ENCODE data around the gene PLA2G15. TPM values are rescaled to one million over a fixed set of nuclear protein-coding genes. Genes with fewer than 3 reads are reported as not detected.

PLA2G15 gene
- total RNA-seq, 2 experiments from 2014 or later = 6.0 to 7.0 TPM

GRCh38 chr16:68253721-68254120 lies 8.5 kb downstream of the PLA2G15 start:
- Mint-ChIP-seq H3K4me1 (peaks cover 7% of the 10 kb centered on the region), H3K36me3 (ENCODE audit: low read depth) (peaks cover 6% of the 10 kb centered on the region), H3K27ac (no peak overlapping the region), H3K9me3 (ENCODE audit: low read depth) (no peaks in the 10 kb centered on the region), H3K27me3 (no peaks in the 10 kb centered on the region), H3K4me3 (no peak overlapping the region)
- ChIA-PET CTCF (interaction anchor here (0.7 to 1.9 kb wide), 4 partner anchors 8 to 75 kb away, joined by 3 to 6 read pairs (median 4); partner anchors contain the start of gene SLC7A6), POLR2A (no interaction called here)
- intact Hi-C loops (cut with DNase I, micrococcal nuclease) = no loop called here
- ATAC-seq = no peak
- DNase-seq = no peak

- H3K4me3 Mint-ChIP-seq = no peak overlapping the region
- CTCF ChIA-PET = interaction anchor here (1.5 kb wide), 1 partner anchor 8 kb away, joined by 3 read pairs; the partner anchor contains the start of gene SLC7A6
- peaks cover 7% of the 10 kb centered on the region for H3K4me1 Mint-ChIP-seq
- ATAC-seq (no peak), DNase-seq (no peak)
- no peak overlapping the region for H3K27ac Mint-ChIP-seq
- H3K9me3 Mint-ChIP-seq (ENCODE audit: low read depth) = no peaks in the 10 kb centered on the region
- POLR2A ChIA-PET = no interaction called here
- intact Hi-C loops (cut with DNase I, micrococcal nuclease) = no loop called here
- H3K27me3 Mint-ChIP-seq = no peaks in the 10 kb centered on the region
- peaks cover 8% of the 10 kb centered on the region for H3K36me3 Mint-ChIP-seq (ENCODE audit: low read depth)
These were observed 10.5 kb downstream of the PLA2G15 start for GRCh38 chr16:68255712-68256111.

- H3K4me3 Mint-ChIP-seq = no peak overlapping the region
- H3K9me3 Mint-ChIP-seq (ENCODE audit: low read depth) = no peaks in the 10 kb centered on the region
- DNase-seq (peak; percentile 36), ATAC-seq (peak; percentile 50)
- H3K27ac Mint-ChIP-seq = no peak overlapping the region
- H3K4me1 Mint-ChIP-seq = peaks cover 11% of the 10 kb centered on the region
- no peaks in the 10 kb centered on the region for H3K27me3 Mint-ChIP-seq
- intact Hi-C loops (cut with DNase I, micrococcal nuclease) = no loop called here
- POLR2A ChIA-PET = interaction anchor here (0.5 kb wide), 1 partner anchor 18 kb away, joined by 3 read pairs; no protein-coding TSS in a partner anchor
- peaks cover 8% of the 10 kb centered on the region for H3K36me3 Mint-ChIP-seq (ENCODE audit: low read depth)
- CTCF ChIA-PET = interaction anchor here (0.9 to 22.1 kb wide), 3 partner anchors 19 to 69 kb away, joined by 3 to 517 read pairs (median 5); no protein-coding TSS in a partner anchor
These were observed 12.2 kb downstream of the PLA2G15 start for GRCh38 chr16:68257251-68257905.

- H3K27me3 Mint-ChIP-seq = no peaks in the 10 kb centered on the region
- no peaks in the 10 kb centered on the region for H3K9me3 Mint-ChIP-seq (ENCODE audit: low read depth)
- peaks cover 12% of the 10 kb centered on the region for H3K4me1 Mint-ChIP-seq
- peaks cover 8% of the 10 kb centered on the region for H3K36me3 Mint-ChIP-seq (ENCODE audit: low read depth)
- no peak for DNase-seq
- H3K4me3 Mint-ChIP-seq = no peak overlapping the region
- no peak overlapping the region for H3K27ac Mint-ChIP-seq
- ChIA-PET POLR2A (interaction anchor here (0.6 kb wide), 2 partner anchors 106 to 197 kb away, joined by 4 read pairs; no protein-coding TSS in a partner anchor), CTCF (interaction anchor here (0.9 to 22.1 kb wide), 3 partner anchors 19 to 68 kb away, joined by 3 to 517 read pairs (median 5); no protein-coding TSS in a partner anchor)
- intact Hi-C loops (cut with DNase I, micrococcal nuclease) = no loop called here
- ATAC-seq = no peak
These were observed 13.0 kb downstream of the PLA2G15 start for GRCh38 chr16:68257906-68258800.

GRCh38 chr16:68259007-68259825 lies 14.0 kb downstream of the PLA2G15 start:
- Mint-ChIP-seq H3K27me3 (no peaks in the 10 kb centered on the region), H3K4me1 (peaks cover 20% of the 10 kb centered on the region)
- intact Hi-C loops (cut with DNase I, micrococcal nuclease) = no loop called here

GRCh38 chr16:68263559-68264127 lies 18.5 kb downstream of the PLA2G15 start:
- intact Hi-C loops (cut with DNase I, micrococcal nuclease) = loop anchor here (1.0 to 10.0 kb wide), 13 partner anchors 18 to 701 kb away; partner anchors contain the start of genes CTCF (in 1 of the 2), NFATC3 (in 1 of the 2), PLA2G15 (in 1 of the 2) and PRMT7 (in 1 of the 2)
- Mint-ChIP-seq H3K27ac (peak overlapping the region; percentile 91), H3K4me3 (peak overlapping the region; percentile 91), H3K4me1 (peaks cover 35% of the 10 kb centered on the region), H3K36me3 (ENCODE audit: low read depth) (peaks cover 23% of the 10 kb centered on the region), H3K9me3 (ENCODE audit: low read depth) (no peaks in the 10 kb centered on the region), H3K27me3 (no peaks in the 10 kb centered on the region)
- ATAC-seq = no peak
- DNase-seq = no peak
- CTCF ChIA-PET = interaction anchor here (0.5 to 22.1 kb wide), 32 partner anchors 8 to 504 kb away, joined by 3 to 517 read pairs (median 4); partner anchors contain the start of genes PLA2G15, PRMT7 and SLC7A6OS
- POLR2A ChIA-PET = interaction anchor here (0.6 to 2.4 kb wide), 12 partner anchors 22 to 784 kb away, joined by 3 to 19 read pairs (median 4); partner anchors contain the start of genes NFATC3, PRMT7 and SLC7A6OS

More at GRCh38 chr16:68259007-68259825, 14.0 kb downstream of the PLA2G15 start:
- DNase-seq = no peak
- ChIA-PET CTCF (interaction anchor here (0.6 to 22.1 kb wide), 8 partner anchors 13 to 122 kb away, joined by 3 to 517 read pairs (median 11); no protein-coding TSS in a partner anchor), POLR2A (interaction anchor here (0.6 kb wide), 1 partner anchor 198 kb away, joined by 4 read pairs; no protein-coding TSS in a partner anchor)
- no peak for ATAC-seq
- Mint-ChIP-seq H3K27ac (no peak overlapping the region), H3K36me3 (ENCODE audit: low read depth) (peaks cover 5% of the 10 kb centered on the region), H3K9me3 (ENCODE audit: low read depth) (no peaks in the 10 kb centered on the region), H3K4me3 (no peak overlapping the region)

GRCh38 chr16:68264128-68265077 lies 19.2 kb downstream of the PLA2G15 start, which contains the start of gene SLC7A6:
Gene SLC7A6 (plus strand): TSS chr16:68264526. CDS start chr16:68274727, 10,201 bp downstream.
- Mint-ChIP-seq H3K36me3 (ENCODE audit: low read depth) (peaks cover 26% of the 10 kb centered on the region), H3K27me3 (no peaks in the 10 kb centered on the region), H3K27ac (peak within 1 kb of the TSS; percentile 97), H3K9me3 (ENCODE audit: low read depth) (no peaks in the 10 kb centered on the region), H3K4me1 (peaks cover 43% of the 10 kb centered on the region), H3K4me3 (peak within 1 kb of the TSS; percentile 91)
- intact Hi-C loops (cut with DNase I, micrococcal nuclease) = loop anchor here (1.0 to 10.0 kb wide), 14 partner anchors 12 to 702 kb away; partner anchors contain the start of genes CTCF (in 1 of the 2), NFATC3 (in 1 of the 2), PLA2G15 (in 1 of the 2) and PRMT7 (in 1 of the 2)
- ATAC-seq = peak; percentile 69
- POLR2A ChIA-PET = interaction anchor here (0.6 to 2.4 kb wide), 13 partner anchors 13 to 785 kb away, joined by 3 to 19 read pairs (median 4); partner anchors contain the start of genes NFATC3, PRMT7 and SLC7A6OS
- peak; percentile 92 for DNase-seq
- CTCF ChIA-PET = interaction anchor here (0.6 to 22.1 kb wide), 32 partner anchors 8 to 503 kb away, joined by 3 to 517 read pairs (median 4); partner anchors contain the start of genes PLA2G15, PRMT7 and SLC7A6OS

GRCh38 chr16:68265078-68265920 lies 20.1 kb downstream of the PLA2G15 start:
- Mint-ChIP-seq H3K27me3 (no peaks in the 10 kb centered on the region), H3K9me3 (ENCODE audit: low read depth) (no peaks in the 10 kb centered on the region), H3K36me3 (ENCODE audit: low read depth) (peaks cover 24% of the 10 kb centered on the region), H3K4me3 (peak overlapping the region; percentile 91), H3K4me1 (peaks cover 52% of the 10 kb centered on the region), H3K27ac (peak overlapping the region; percentile 97)
- ChIA-PET POLR2A (interaction anchor here (2.4 kb wide), 1 partner anchor 21 kb away, joined by 14 read pairs; no protein-coding TSS in a partner anchor), CTCF (interaction anchor here (0.6 to 22.1 kb wide), 6 partner anchors 25 to 752 kb away, joined by 3 to 517 read pairs (median 7); partner anchors contain the start of genes PRMT7 and SLC7A6OS)
- peak; percentile 40 for ATAC-seq
- DNase-seq = peak; percentile 79
- intact Hi-C loops (cut with DNase I, micrococcal nuclease) = loop anchor here (1.0 to 10.0 kb wide), 6 partner anchors 11 to 490 kb away; no protein-coding TSS in a partner anchor
